ENCODE results near the gene BABAM1. TPM values are rescaled to one million over a fixed set of nuclear protein-coding genes. Genes with fewer than 3 reads are reported as not detected.

Gene BABAM1
- total RNA-seq, 1 experiment from 2014 or later = 93.3 TPM

DNA sequence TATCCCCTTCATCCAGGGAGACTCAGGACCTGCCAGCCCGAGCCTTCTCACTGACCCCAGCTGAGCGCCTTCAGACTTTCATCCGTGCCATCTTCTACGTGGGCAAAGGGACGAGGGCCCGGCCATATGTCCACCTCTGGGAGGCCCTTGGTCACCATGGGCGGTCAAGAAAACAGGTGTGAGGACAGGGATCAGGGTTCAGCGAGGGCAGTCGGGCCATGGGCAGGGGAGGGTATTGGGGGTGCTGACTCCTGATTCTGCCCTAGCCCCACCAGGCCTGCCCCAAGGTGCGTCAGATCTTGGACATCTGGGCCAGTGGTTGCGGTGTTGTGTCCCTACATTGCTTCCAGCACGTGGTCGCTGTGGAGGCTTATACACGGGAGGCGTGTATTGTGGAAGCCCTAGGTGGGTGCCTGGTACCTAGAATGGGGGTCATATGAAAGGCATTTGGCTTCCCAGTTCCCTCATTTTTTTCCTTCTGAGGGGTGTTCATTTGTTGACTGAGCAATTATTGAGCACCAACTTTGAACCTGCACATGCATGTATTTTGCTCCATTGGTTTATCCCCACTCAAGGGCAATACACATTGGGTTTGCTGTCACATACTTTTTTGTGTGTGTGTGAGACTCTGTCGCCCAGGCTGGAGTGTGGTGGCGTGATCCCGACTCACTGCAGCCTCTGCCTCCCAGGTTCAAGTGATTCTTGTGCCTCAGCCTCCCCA lies 18.3 kb downstream of the BABAM1 start:
- H3K4me1 ChIP-seq (ENCODE audit: control insufficient read depth in 1 of 2, insufficient read depth in 2 of 2, low read length in 2 of 2) = peaks cover 0 to 37% of the 10 kb centered on the region in 2 experiments; a peak in 2 of 4 replicates
- BruUV-seq (replicated peaks) = no TSS peak
- H3K27me3 ChIP-seq (ENCODE audit: insufficient read depth, low read length) = no peaks in the 10 kb centered on the region
- ChIA-PET POLR2A (no interaction called here), RAD21 (ENCODE audit: low non-redundant PET in 1 of 2, low total read pairs in 2 of 2, uncharacterized antibody in 2 of 2, unreplicated experiment in 2 of 2) (no interaction called here), CTCF (no interaction called here)
- no peak for DNase-seq (ENCODE audit: low read depth, low spot score)
- no peaks in the 10 kb centered on the region for H4K20me1 ChIP-seq (ENCODE audit: insufficient read depth)
- no peaks in the 10 kb centered on the region for H3K9me3 ChIP-seq (ENCODE audit: control insufficient read depth in 1 of 2, insufficient read depth in 1 of 2, low read depth in 1 of 2, low read length in 2 of 2)
- no peak overlapping the region for H2AFZ ChIP-seq (ENCODE audit: low read depth, low read length, poor library complexity, severe bottlenecking)
- no peak overlapping the region for H3K4me3 ChIP-seq (replicated peaks in 1 of 2; ENCODE audit: low read depth in 1 of 2, low read length in 2 of 2)
- no peaks in the 10 kb centered on the region for H3K9me2 ChIP-seq (ENCODE audit: insufficient read depth)
- H3K27ac ChIP-seq (ENCODE audit: low read depth, low read length) = no peak overlapping the region
- TF ChIP-seq, protein P1, sequence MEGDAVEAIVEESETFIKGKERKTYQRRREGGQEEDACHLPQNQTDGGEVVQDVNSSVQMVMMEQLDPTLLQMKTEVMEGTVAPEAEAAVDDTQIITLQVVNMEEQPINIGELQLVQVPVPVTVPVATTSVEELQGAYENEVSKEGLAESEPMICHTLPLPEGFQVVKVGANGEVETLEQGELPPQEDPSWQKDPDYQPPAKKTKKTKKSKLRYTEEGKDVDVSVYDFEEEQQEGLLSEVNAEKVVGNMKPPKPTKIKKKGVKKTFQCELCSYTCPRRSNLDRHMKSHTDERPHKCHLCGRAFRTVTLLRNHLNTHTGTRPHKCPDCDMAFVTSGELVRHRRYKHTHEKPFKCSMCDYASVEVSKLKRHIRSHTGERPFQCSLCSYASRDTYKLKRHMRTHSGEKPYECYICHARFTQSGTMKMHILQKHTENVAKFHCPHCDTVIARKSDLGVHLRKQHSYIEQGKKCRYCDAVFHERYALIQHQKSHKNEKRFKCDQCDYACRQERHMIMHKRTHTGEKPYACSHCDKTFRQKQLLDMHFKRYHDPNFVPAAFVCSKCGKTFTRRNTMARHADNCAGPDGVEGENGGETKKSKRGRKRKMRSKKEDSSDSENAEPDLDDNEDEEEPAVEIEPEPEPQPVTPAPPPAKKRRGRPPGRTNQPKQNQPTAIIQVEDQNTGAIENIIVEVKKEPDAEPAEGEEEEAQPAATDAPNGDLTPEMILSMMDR (IDR thresholded peaks at IDR 0.05 in 2 of 3, conservative IDR thresholded peaks at IDR 0.05 in 1 of 3; ENCODE audit: borderline replicate concordance in 1 of 3, insufficient read depth in 1 of 3, low read depth in 2 of 3, low read length in 2 of 3) = no peak
- TF ChIP-seq, protein P2, sequence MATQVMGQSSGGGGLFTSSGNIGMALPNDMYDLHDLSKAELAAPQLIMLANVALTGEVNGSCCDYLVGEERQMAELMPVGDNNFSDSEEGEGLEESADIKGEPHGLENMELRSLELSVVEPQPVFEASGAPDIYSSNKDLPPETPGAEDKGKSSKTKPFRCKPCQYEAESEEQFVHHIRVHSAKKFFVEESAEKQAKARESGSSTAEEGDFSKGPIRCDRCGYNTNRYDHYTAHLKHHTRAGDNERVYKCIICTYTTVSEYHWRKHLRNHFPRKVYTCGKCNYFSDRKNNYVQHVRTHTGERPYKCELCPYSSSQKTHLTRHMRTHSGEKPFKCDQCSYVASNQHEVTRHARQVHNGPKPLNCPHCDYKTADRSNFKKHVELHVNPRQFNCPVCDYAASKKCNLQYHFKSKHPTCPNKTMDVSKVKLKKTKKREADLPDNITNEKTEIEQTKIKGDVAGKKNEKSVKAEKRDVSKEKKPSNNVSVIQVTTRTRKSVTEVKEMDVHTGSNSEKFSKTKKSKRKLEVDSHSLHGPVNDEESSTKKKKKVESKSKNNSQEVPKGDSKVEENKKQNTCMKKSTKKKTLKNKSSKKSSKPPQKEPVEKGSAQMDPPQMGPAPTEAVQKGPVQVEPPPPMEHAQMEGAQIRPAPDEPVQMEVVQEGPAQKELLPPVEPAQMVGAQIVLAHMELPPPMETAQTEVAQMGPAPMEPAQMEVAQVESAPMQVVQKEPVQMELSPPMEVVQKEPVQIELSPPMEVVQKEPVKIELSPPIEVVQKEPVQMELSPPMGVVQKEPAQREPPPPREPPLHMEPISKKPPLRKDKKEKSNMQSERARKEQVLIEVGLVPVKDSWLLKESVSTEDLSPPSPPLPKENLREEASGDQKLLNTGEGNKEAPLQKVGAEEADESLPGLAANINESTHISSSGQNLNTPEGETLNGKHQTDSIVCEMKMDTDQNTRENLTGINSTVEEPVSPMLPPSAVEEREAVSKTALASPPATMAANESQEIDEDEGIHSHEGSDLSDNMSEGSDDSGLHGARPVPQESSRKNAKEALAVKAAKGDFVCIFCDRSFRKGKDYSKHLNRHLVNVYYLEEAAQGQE (IDR thresholded peaks at IDR 0.05; ENCODE audit: low read depth) = no peak
- TF ChIP-seq SIN3A (IDR thresholded peaks at IDR 0.05; ENCODE audit: low read depth) = no peak
- TF ChIP-seq TCF7L2 (IDR thresholded peaks at IDR 0.05; ENCODE audit: borderline replicate concordance, extremely low read depth, insufficient read depth, insufficient read length) = no peak
- TF ChIP-seq, protein P3, sequence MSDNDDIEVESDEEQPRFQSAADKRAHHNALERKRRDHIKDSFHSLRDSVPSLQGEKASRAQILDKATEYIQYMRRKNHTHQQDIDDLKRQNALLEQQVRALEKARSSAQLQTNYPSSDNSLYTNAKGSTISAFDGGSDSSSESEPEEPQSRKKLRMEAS (IDR thresholded peaks at IDR 0.05) = no peak
- no peak for TF ChIP-seq ZFX (IDR thresholded peaks at IDR 0.05)
- TF ChIP-seq POLR2AphosphoS5 (IDR thresholded peaks at IDR 0.05; ENCODE audit: low read depth, low read length) = no peak
- no peak for TF ChIP-seq ATF3 (IDR thresholded peaks at IDR 0.05)
- TF ChIP-seq ZNF274 (IDR thresholded peaks at IDR 0.05; ENCODE audit: low read depth, low read length) = no peak
- no peak for TF ChIP-seq POLR2A (IDR thresholded peaks at IDR 0.05; ENCODE audit: borderline replicate concordance, extremely low read depth, insufficient read depth, insufficient read length)
- TF ChIP-seq SP1 (IDR thresholded peaks at IDR 0.05; ENCODE audit: low read depth) = no peak
- H3K9ac ChIP-seq (ENCODE audit: low read length) = no peak overlapping the region
- no peak for ATAC-seq
- peaks cover 12% of the 10 kb centered on the region; the same call in 1 of the 2 replicates for H3K79me2 ChIP-seq (ENCODE audit: insufficient read depth, low read length)
- H3K4me2 ChIP-seq (ENCODE audit: low read length) = no peak overlapping the region
- intact Hi-C loops (cut with micrococcal nuclease) = no loop called here
- H3K36me3 ChIP-seq (ENCODE audit: control insufficient read depth in 1 of 2, insufficient read depth in 2 of 2, low read length in 2 of 2) = peaks cover 0 to 6% of the 10 kb centered on the region in 2 experiments; a peak in 1 of 4 replicates
